Activated CD4-positive, alpha-beta T cell treated with anti-CD3 and anti-CD28 coated beads, Interleukin-2, amount 10 ng/mL, durations not matched to agents 24 days and 14 days (primary cell): ENCODE results near the gene TMEM14A. TPM values are rescaled to one million over a fixed set of nuclear protein-coding genes. Genes with fewer than 3 reads are reported as not detected.
"Not testable (repeated sequence)": the region's sequence is repeated elsewhere in the genome, so short reads cannot be mapped to it uniquely, and the experiment has no call there.

ENCODE experiments used
- DNase-seq: peaks from one replicate; pipeline ENCODE4 v3.0.0; 2022
- H3K27ac Mint-ChIP-seq: one replicate; pipeline ENCODE4 v1.8.0; 2022; ENCODE audit warnings: mild to moderate bottlenecking, mixed read lengths
- H3K27me3 Mint-ChIP-seq: one replicate; pipeline ENCODE4 v1.8.0; 2022; ENCODE audit warnings: mixed read lengths
- H3K36me3 Mint-ChIP-seq: one replicate; pipeline ENCODE4 v1.8.0; 2022; ENCODE audit warnings: low read depth, mild to moderate bottlenecking, mixed read lengths
- H3K4me1 Mint-ChIP-seq: one replicate; pipeline ENCODE4 v1.8.0; 2021; ENCODE audit warnings: mixed read lengths
- H3K4me3 Mint-ChIP-seq: one replicate; pipeline ENCODE4 v1.8.0; 2022; ENCODE audit warnings: mild to moderate bottlenecking, moderate library complexity, mixed read lengths
- H3K9me3 Mint-ChIP-seq: one replicate; pipeline ENCODE4 v1.8.0; 2021; ENCODE audit warnings: mixed read lengths
- intact Hi-C: fragments of 100-400 bp; cut with micrococcal nuclease; formaldehyde crosslinking; loops from one replicate; pipeline ENCODE4 v1.15.1; 2023
- total RNA-seq: library from RNA; stranded (reverse); gene quantifications from 2 replicates; pipeline ENCODE4 v1.2.3, GENCODE V29; 2022

The TMEM14A gene
- total RNA-seq, 1 donor from 2014 or later: 13.0 TPM

DNA sequence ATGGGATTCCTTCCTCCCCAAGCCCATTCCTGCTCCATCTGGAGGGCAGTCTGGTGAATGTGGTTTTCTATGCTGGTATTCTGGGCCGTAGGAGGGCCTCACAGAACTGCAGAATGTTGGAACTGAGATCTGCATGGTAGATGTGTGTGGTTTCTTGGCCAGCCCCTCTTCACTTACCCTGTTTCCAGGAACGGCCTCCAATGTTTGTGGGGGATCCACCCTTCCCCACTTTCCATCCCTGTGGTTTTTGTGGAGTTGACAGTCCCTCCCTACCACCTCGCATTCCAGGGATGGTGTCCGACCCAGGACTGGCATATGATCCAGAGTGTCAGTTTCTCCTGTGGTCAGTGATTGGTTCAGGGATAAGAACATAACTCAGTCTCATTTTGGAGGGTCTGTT lies 26.7 kb upstream of the TMEM14A start:
- DNase-seq: no peak
- Mint-ChIP-seq H3K27ac (no peak overlapping the region), H3K36me3 (no peaks in the 10 kb centered on the region), H3K4me1 (peaks cover 8% of the 10 kb centered on the region), H3K27me3 (peaks cover 21% of the 10 kb centered on the region), H3K9me3 (no peaks in the 10 kb centered on the region), H3K4me3 (no peak overlapping the region)
- intact Hi-C loops: no loop called here

DNA sequence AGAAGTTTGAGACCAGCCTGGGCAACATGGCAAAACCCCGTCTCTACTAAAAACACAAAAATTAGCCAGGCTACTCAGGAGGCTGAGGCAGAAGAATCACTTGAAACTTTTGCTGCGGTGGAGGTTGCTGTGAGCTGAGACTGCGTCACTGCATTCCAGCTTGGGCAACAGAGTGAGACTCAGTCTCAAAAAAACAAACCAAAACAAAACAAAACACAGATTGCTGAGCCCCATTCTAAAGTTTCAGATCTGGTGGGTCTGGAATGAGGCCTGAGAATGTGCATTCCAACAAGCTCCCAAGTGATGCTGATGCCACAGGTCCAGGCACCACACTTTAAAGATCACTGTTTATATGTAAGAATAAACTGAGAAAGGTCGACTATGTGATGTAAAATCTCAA lies 24.9 kb upstream of the TMEM14A start:
- H3K4me3 Mint-ChIP-seq: no peak overlapping the region
- intact Hi-C loops: no loop called here
- DNase-seq: no peak
- H3K27ac Mint-ChIP-seq: no peak overlapping the region
- H3K4me1 Mint-ChIP-seq: peaks cover 6% of the 10 kb centered on the region
- peaks cover 16% of the 10 kb centered on the region for H3K27me3 Mint-ChIP-seq
- H3K9me3 Mint-ChIP-seq: no peaks in the 10 kb centered on the region
- H3K36me3 Mint-ChIP-seq: no peaks in the 10 kb centered on the region

DNA sequence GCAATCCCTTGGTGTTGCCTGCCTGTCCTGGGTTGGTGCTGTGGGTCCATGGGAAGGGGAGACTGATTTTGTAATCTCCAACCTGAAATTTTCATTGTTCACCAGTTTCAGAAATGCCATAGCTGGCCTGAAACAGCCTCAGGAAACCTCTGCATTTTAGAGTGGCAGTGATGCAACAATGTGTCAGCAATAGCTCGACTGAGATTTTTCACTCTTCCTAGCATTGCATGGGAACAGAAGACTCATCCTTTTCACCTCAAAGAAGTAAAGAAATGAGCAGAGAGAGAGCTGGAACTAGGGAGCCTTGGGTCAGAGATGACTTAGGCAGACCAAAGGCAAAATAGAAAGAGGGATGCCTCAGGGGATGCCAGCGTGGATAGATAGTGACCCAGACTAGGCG lies 23.7 kb upstream of the TMEM14A start:
- Mint-ChIP-seq H3K9me3 (no peaks in the 10 kb centered on the region), H3K4me3 (no peak overlapping the region), H3K4me1 (peaks cover 2% of the 10 kb centered on the region), H3K27me3 (peaks cover 15% of the 10 kb centered on the region), H3K27ac (no peak overlapping the region), H3K36me3 (no peaks in the 10 kb centered on the region)
- intact Hi-C loops: no loop called here
- DNase-seq: no peak

DNA sequence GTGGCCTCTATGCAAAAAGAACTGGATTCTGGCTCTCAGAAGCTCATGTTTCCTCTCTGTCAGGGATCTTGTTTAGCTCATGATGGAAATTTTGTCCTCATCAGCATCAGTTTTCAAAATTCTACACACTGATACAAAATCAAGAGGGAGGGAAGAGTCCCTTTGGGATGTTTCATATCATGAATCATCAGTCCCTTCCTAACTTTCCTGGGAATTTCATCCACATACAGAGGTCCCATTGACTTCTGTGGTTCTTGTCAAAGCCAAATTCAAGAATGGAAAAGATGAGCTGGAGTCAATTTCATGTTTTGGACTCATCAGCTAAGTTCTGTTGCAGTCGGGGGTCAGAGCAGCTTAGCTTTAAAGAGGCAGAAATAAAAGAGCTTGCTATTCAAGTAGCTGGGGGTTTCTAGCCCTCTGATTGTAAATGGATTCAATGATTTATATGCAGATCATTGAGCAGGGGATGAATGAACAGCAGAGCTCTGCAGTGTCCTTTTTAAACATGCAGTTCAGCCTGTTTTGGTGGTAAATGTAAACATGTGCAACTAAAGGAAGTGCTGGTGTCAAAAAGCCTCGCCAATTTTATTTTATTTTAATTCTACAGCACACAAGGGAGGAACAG lies 21.3 kb upstream of the TMEM14A start:
- Mint-ChIP-seq H3K4me1 (peaks cover 2% of the 10 kb centered on the region), H3K27ac (no peak overlapping the region), H3K9me3 (no peaks in the 10 kb centered on the region), H3K27me3 (peaks cover 26% of the 10 kb centered on the region), H3K4me3 (no peak overlapping the region), H3K36me3 (no peaks in the 10 kb centered on the region)
- intact Hi-C loops: no loop called here
- no peak for DNase-seq

DNA sequence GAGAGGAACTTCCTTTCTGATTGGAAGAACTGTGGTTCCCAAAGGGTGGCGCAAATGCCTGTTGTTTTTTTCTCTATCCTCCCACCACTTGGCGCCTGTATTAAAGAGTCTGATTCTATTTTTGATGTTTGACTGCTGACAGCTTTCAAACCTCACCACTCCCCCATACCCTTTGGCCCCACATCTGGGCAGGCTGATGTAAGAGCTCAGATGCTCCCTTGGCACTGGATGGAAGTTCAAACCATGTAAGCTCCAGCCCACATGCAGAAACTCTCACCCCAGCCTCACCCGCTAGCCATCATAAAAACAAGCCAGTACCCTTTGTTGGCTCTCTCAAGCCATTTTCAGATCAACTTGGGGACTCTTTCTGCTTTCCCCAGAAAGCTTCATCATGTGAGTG lies 20.0 kb upstream of the TMEM14A start:
- Mint-ChIP-seq H3K4me1 (peaks cover 2% of the 10 kb centered on the region), H3K27ac (no peak overlapping the region), H3K9me3 (no peaks in the 10 kb centered on the region), H3K36me3 (no peaks in the 10 kb centered on the region), H3K4me3 (no peak overlapping the region), H3K27me3 (peaks cover 26% of the 10 kb centered on the region)
- DNase-seq: no peak
- intact Hi-C loops: no loop called here

DNA sequence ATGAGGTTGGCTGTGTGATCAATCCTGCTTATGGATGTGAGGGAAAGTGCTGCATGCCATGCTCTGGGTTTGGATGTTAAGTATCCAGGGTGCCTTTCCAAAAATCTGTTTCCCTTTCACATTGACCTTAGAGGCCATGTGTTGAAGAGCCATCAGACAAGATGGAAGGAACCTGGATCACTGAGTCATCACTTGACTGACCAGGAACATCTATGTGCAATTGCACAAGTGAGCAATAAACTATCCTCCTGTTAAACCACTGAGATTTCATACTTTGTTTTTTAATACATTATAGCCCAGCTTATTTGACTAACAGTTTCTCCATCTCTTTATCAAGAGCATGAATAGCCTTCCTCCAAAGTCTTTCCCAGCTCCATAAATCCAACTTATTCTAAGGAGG lies 17.8 kb upstream of the TMEM14A start:
- Mint-ChIP-seq H3K4me1 (peaks cover 2% of the 10 kb centered on the region), H3K36me3 (no peaks in the 10 kb centered on the region), H3K27me3 (peaks cover 26% of the 10 kb centered on the region), H3K9me3 (no peaks in the 10 kb centered on the region), H3K27ac (no peak overlapping the region), H3K4me3 (no peak overlapping the region)
- intact Hi-C loops: no loop called here
- DNase-seq: no peak

DNA sequence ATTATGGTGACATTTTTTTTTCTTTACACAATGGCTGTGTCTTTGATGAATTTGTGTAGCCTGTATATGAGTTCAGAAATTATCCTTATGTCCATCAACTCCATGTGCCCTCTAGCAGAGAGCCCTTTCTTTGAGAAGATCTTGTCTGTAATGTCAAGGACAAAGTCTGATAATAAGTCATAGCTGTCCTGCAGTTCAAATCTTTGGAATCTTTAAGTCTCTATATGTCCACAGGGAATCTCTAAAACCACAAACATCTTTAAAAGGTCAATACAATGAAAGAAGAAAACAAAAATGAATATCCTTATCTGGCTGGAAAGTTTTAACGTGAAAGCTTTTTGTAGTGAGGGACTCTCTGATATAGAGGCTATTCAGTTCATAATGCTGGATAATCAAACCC lies 16.9 kb upstream of the TMEM14A start:
- no peak overlapping the region for H3K27ac Mint-ChIP-seq
- no peaks in the 10 kb centered on the region for H3K9me3 Mint-ChIP-seq
- no peak for DNase-seq
- peaks cover 2% of the 10 kb centered on the region for H3K4me1 Mint-ChIP-seq
- H3K36me3 Mint-ChIP-seq: no peaks in the 10 kb centered on the region
- H3K27me3 Mint-ChIP-seq: peaks cover 24% of the 10 kb centered on the region
- H3K4me3 Mint-ChIP-seq: no peak overlapping the region
- intact Hi-C loops: no loop called here

DNA sequence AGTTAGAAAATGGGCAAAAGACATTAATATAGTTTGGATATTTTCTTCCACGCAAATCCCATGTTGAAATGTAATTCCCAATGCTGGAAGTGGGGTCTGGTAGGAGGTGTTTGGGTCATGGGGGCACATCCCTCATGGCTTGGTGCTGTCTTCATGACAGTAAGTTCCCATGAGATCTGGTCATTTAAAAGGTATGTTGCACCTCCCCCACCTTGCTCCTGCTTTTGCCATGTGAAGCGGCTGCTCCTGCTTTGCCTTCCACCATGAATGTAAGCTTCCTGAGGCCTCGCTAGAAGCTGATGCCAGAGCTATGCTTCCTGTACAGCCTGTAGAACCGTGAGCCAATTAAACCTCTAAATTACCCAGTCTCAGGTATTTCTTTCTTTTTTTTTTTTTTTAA lies 16.3 kb upstream of the TMEM14A start:
- Mint-ChIP-seq H3K27me3 (peaks cover 24% of the 10 kb centered on the region), H3K36me3 (no peaks in the 10 kb centered on the region), H3K4me1 (peaks cover 2% of the 10 kb centered on the region), H3K4me3 (no peak overlapping the region), H3K27ac (no peak overlapping the region), H3K9me3 (no peaks in the 10 kb centered on the region)
- intact Hi-C loops: no loop called here
- no peak for DNase-seq

DNA sequence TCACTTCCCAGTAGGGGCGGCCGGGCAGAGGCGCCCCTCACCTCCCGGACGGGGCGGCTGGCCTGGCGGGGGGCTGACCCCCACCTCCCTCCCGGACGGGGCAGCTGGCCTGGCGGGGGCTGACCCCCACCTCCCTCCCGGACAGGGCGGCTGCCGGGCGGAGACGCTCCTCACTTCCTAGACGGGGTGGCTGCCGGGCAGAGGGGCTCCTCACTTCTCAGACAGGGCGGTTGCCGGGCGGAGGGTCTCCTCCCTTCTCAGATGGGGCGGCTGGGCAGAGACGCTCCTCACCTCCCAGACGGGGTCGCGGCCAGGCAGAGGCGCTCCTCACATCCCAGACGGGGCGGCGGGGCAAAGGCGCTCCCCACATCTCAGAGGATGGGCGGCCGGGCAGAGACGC lies 15.0 kb upstream of the TMEM14A start:
- H3K27me3 Mint-ChIP-seq: peaks cover 20% of the 10 kb centered on the region
- DNase-seq, H3K9me3 Mint-ChIP-seq, H3K27ac Mint-ChIP-seq, H3K4me1 Mint-ChIP-seq, H3K4me3 Mint-ChIP-seq, H3K36me3 Mint-ChIP-seq, intact Hi-C loops: not testable (repeated sequence)

DNA sequence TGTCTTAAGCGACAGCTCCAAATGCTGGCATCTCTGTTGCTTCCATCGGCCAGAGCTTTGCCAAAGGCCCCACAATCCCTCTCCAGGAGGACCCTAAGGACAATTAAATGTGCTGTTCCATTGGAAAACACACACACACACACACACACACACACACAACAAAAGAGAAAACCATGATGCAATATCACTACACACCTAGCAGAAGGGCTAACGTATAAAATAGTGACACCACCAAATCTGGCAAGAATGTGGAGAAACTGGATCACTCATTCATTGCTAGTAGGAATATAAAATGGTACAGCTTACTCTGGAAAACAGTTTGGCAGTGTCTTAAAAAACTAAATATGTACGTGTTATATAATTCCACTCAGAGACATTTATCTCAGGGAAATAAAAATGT lies 13.0 kb upstream of the TMEM14A start:
- H3K4me3 Mint-ChIP-seq: no peak overlapping the region
- H3K27me3 Mint-ChIP-seq: peaks cover 14% of the 10 kb centered on the region
- H3K9me3 Mint-ChIP-seq: no peaks in the 10 kb centered on the region
- intact Hi-C loops: no loop called here
- DNase-seq: no peak
- no peaks in the 10 kb centered on the region for H3K36me3 Mint-ChIP-seq
- no peak overlapping the region for H3K27ac Mint-ChIP-seq
- H3K4me1 Mint-ChIP-seq: peaks cover 2% of the 10 kb centered on the region

DNA sequence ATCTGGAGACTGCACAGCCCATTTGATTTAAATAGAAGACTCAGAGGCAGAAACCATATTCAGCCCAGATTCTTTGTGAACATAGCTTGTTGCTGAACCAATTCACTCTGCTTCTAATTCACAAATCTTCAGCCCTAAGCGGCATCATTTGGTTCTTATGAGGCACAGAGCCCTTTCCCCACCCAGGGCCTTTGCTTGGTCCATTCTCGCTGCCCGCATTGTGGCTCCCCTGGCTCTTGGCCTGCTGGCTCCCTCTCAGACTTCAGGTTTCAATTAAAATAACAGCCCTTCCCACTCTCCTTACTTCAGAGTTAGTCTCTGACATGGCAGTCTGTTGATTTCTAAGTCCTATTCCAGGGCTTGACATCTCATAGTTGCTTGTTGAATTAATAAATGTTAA lies 9.4 kb upstream of the TMEM14A start:
- no peaks in the 10 kb centered on the region for H3K36me3 Mint-ChIP-seq

DNA sequence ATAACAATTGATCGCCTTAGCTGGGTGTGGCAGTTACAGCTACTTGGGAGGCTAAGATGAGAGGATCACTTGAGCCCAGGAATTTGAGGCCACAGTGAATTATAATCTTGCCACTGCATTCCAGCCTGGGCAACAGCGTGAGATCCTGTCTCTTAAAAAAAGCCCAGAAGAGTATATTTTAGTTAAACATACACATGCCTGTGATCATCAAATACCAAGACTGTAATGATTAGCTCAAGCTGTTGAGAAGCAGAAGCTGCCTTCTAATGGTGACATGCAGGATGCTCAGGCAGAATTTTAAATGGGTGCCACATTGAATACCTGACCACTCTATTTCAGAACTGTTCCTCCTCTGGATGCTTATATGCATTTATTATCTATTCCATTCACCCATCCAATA lies 8.9 kb upstream of the TMEM14A start:
- H3K27me3 Mint-ChIP-seq: no peaks in the 10 kb centered on the region
- no peaks in the 10 kb centered on the region for H3K9me3 Mint-ChIP-seq
- DNase-seq: no peak
- intact Hi-C loops: loop anchor here (5.0 to 10.0 kb wide), 3 partner anchors 300 to 597 kb away; partner anchors contain the start of gene PAQR8
- H3K4me3 Mint-ChIP-seq: no peak overlapping the region
- H3K4me1 Mint-ChIP-seq: peaks cover 2% of the 10 kb centered on the region
- no peak overlapping the region for H3K27ac Mint-ChIP-seq
- H3K36me3 Mint-ChIP-seq: no peaks in the 10 kb centered on the region

More for the DNA sequence above, 9.4 kb upstream of the TMEM14A start:
- intact Hi-C loops: loop anchor here (5.0 to 10.0 kb wide), 3 partner anchors 299 to 597 kb away; partner anchors contain the start of gene PAQR8
- Mint-ChIP-seq H3K4me3 (no peak overlapping the region), H3K27ac (no peak overlapping the region), H3K27me3 (no peaks in the 10 kb centered on the region), H3K4me1 (peaks cover 2% of the 10 kb centered on the region), H3K9me3 (no peaks in the 10 kb centered on the region)
- DNase-seq: no peak

DNA sequence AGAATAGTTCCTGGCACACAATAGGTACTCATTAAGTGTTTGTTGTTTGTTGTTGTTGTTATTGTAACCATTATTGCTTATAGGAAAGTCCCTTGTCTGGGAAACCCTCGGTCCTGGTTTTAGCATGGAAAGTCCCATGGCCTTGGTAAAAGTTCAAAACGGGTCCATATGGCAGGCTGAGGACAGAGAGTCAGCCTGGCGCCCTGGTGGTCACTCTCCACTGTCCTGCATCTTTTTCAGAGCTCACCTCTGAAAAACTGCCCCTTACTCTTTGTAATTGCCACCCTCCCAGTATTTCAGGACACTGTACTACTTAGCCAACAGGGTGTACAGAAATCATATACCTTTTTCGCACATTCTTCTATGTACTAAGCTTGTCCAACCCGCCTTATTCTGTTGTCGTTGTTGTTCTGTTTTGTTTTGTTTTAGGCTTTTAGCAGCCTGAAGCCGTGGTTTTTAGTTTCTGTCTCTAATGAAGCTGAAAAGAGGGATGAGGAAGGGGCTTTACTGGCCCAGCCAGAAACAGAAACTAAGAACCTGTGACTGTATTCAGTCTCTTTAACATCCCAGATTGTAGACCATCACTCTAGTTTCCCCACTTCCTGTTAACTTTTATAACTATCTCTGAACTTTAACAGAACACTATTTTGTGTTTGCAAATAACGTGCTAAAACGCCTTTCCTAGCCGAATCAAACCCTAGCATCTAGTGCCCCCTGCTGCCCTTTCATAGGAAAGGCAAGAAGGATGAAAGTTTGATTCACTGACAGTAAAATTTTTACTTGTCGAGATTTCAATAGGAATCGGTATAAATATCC lies 7.6 kb upstream of the TMEM14A start:
- no peaks in the 10 kb centered on the region for H3K27me3 Mint-ChIP-seq
- H3K27ac Mint-ChIP-seq: no peak overlapping the region
- no peak overlapping the region for H3K4me3 Mint-ChIP-seq
- intact Hi-C loops: loop anchor here (1.0 to 10.0 kb wide), 7 partner anchors 11 to 599 kb away; partner anchors contain the start of genes MCM3 and PAQR8
- H3K4me1 Mint-ChIP-seq: peaks cover 4% of the 10 kb centered on the region
- no peaks in the 10 kb centered on the region for H3K36me3 Mint-ChIP-seq
- H3K9me3 Mint-ChIP-seq: no peaks in the 10 kb centered on the region
- DNase-seq: peak; percentile 86

DNA sequence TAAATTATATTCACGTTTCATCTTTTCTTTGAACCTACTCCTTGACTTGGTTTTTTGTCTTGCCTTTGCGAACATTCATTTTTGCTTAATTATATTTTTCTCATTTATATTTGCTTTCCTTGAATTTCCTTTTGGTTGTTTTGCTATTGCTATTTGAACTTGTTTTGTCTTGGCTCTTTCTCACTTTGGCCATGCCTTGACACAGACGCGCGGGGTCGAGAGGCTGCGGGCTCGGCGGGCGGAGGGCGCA lies 7.1 kb upstream of the TMEM14A start:
- H3K36me3 Mint-ChIP-seq: no peaks in the 10 kb centered on the region
- H3K9me3 Mint-ChIP-seq: no peaks in the 10 kb centered on the region
- intact Hi-C loops: loop anchor here (1.0 to 10.0 kb wide), 10 partner anchors 12 to 599 kb away; partner anchors contain the start of genes EFHC1, FBXO9, MCM3 and PAQR8
- H3K4me3 Mint-ChIP-seq: no peak overlapping the region
- H3K27me3 Mint-ChIP-seq: no peaks in the 10 kb centered on the region
- DNase-seq: no peak
- H3K27ac Mint-ChIP-seq: no peak overlapping the region
- peaks cover 4% of the 10 kb centered on the region for H3K4me1 Mint-ChIP-seq
